GM23338 (cell line): ENCODE measurements around the gene NTMT2. TPM values are rescaled to one million over a fixed set of nuclear protein-coding genes. Genes with fewer than 3 reads are reported as not detected.

ENCODE experiments used
- ATAC-seq: fragments of 200-7000 bp; cut with Tn5 transposase; 3 replicates; pipeline ENCODE4 v1.9.1; 2020
- DNase-seq: peaks from one replicate; pipeline ENCODE4 v3.0.0-alpha.2; 2015; ENCODE audit warnings: low spot score
- H2AFZ ChIP-seq: fragments of 200-600 bp; sonication (generic); 2 replicates; pipeline ENCODE4 v1.8.0; 2016; ENCODE audit warnings: antibody characterized with exemption, mild to moderate bottlenecking, moderate library complexity
- H3F3A ChIP-seq: fragments of 200-600 bp; sonication (generic); replicated peaks from 2 replicates; pipeline ENCODE4 v1.8.0; 2017; ENCODE audit warnings: antibody characterized with exemption, mixed run types, low read depth
- H3K27ac ChIP-seq: fragments of 200-600 bp; sonication (generic); 2 replicates; pipeline ENCODE4 v1.6.1; 2016; ENCODE audit warnings: low read depth
- H3K27me3 ChIP-seq: fragments of 200-600 bp; sonication (generic); 2 replicates; pipeline ENCODE4 v1.8.0; 2016; ENCODE audit warnings: mild to moderate bottlenecking, mixed run types, moderate library complexity; ENCODE audit not compliant: insufficient read depth
- H3K36me3 ChIP-seq: fragments of 200-600 bp; sonication (generic); 2 replicates; pipeline ENCODE4 v1.8.0; 2016; ENCODE audit warnings: mild to moderate bottlenecking; ENCODE audit not compliant: insufficient read depth
- H3K4me1 ChIP-seq: fragments of 200-600 bp; sonication (generic); 2 replicates; pipeline ENCODE4 v1.8.0; 2016; ENCODE audit warnings: mild to moderate bottlenecking, moderate library complexity; ENCODE audit not compliant: insufficient read depth
- H3K4me2 ChIP-seq: fragments of 200-600 bp; sonication (generic); 2 replicates; pipeline ENCODE4 v1.7.1; 2017; ENCODE audit warnings: mixed run types
- H3K4me3 ChIP-seq: fragments of 200-600 bp; sonication (generic); 2 replicates; pipeline ENCODE4 v1.6.1; 2016; ENCODE audit warnings: mixed run types
- H3K79me2 ChIP-seq: fragments of 200-600 bp; sonication (generic); replicated peaks from 2 replicates; pipeline ENCODE4 v1.8.0; 2017; ENCODE audit warnings: mild to moderate bottlenecking; ENCODE audit not compliant: insufficient read depth
- H3K9me2 ChIP-seq: fragments of 200-600 bp; sonication (generic); 2 replicates; pipeline ENCODE4 v1.8.0; 2017; ENCODE audit not compliant: insufficient read depth
- H4K20me1 ChIP-seq: fragments of 200-600 bp; sonication (generic); replicated peaks from 2 replicates; pipeline ENCODE4 v1.8.0; 2017; ENCODE audit warnings: mild to moderate bottlenecking; ENCODE audit not compliant: insufficient read depth
- H3K27ac Mint-ChIP-seq: 2 replicates; pipeline ENCODE4 v1.8.0; 2020; ENCODE audit warnings: inconsistent platforms, mild to moderate bottlenecking, moderate library complexity, mixed read lengths
- H3K27me3 Mint-ChIP-seq: 3 replicates; pipeline ENCODE4 v1.8.0; 2022; ENCODE audit warnings: low read depth, mild to moderate bottlenecking, moderate library complexity, mixed read lengths, inconsistent platforms; ENCODE audit not compliant: insufficient read depth, poor library complexity
- H3K36me3 Mint-ChIP-seq: 3 replicates; pipeline ENCODE4 v1.8.0; 2021; ENCODE audit warnings: low read depth, mild to moderate bottlenecking, inconsistent platforms, moderate library complexity, mixed read lengths
- H3K4me1 Mint-ChIP-seq: 3 replicates; pipeline ENCODE4 v1.8.0; 2020; ENCODE audit warnings: mild to moderate bottlenecking, inconsistent platforms, mixed read lengths
- H3K4me3 Mint-ChIP-seq: 3 replicates; pipeline ENCODE4 v1.8.0; 2021; ENCODE audit warnings: moderate library complexity, mild to moderate bottlenecking, inconsistent platforms, mixed read lengths
- H3K9me3 Mint-ChIP-seq: 3 replicates; pipeline ENCODE4 v1.8.0; 2020; ENCODE audit warnings: moderate library complexity, mild to moderate bottlenecking, inconsistent platforms, mixed read lengths
- CREB1 ChIP-seq: fragments of 250-450 bp; sonication (Bioruptor Pico); IDR thresholded peaks from 2 replicates; pipeline ENCODE4 v1.5.0; 2020; ENCODE audit warnings: low read depth, mild to moderate bottlenecking, moderate library complexity
- CTCF ChIP-seq, 2 experiments: fragments of 200-600 bp in 1 of 2; sonication (generic) in 1 of 2; conservative IDR thresholded peaks; 2 replicates each; pipeline versions ENCODE4 v1.5.1 to v1.6.1; 2016 to 2017; ENCODE audit warnings: antibody characterized with exemption in 2 of 2, low read depth in 2 of 2, mild to moderate bottlenecking in 2 of 2, moderate library complexity in 1 of 2
- ETS1 ChIP-seq: IDR thresholded peaks from 2 replicates; pipeline ENCODE4 v1.6.1; 2016; ENCODE audit warnings: antibody characterized with exemption
- EZH2 ChIP-seq: fragments of 200-600 bp; sonication (generic); IDR thresholded peaks from one replicate; pipeline ENCODE4 v1.8.0; 2017; ENCODE audit warnings: antibody characterized with exemption, mild to moderate bottlenecking, low read depth; ENCODE audit not compliant: unreplicated experiment
- EZH2phosphoT487 ChIP-seq: fragments of 200-600 bp; sonication (generic); IDR thresholded peaks from one replicate; pipeline ENCODE4 v1.8.1; 2018; ENCODE audit warnings: antibody characterized with exemption; ENCODE audit not compliant: unreplicated experiment
- JUNB ChIP-seq: IDR thresholded peaks from one replicate; pipeline ENCODE4 v1.6.1; 2016; ENCODE audit warnings: antibody characterized with exemption; ENCODE audit not compliant: unreplicated experiment
- NANOG ChIP-seq: IDR thresholded peaks from 2 replicates; pipeline ENCODE4 v1.6.1; 2016; ENCODE audit warnings: antibody characterized with exemption, borderline replicate concordance
- POLR2AphosphoS5 ChIP-seq: IDR thresholded peaks from 2 replicates; pipeline ENCODE4 v1.6.1; 2016; ENCODE audit warnings: antibody characterized with exemption, low read depth
- STAT1 ChIP-seq: IDR thresholded peaks from one replicate; pipeline ENCODE4 v1.6.1; 2016; ENCODE audit warnings: antibody characterized with exemption; ENCODE audit not compliant: unreplicated experiment
- ZNF114 ChIP-seq: fragments of 250-450 bp; sonication (Bioruptor Pico); IDR thresholded peaks from 2 replicates; pipeline ENCODE4 v1.5.0; 2020; ENCODE audit warnings: mild to moderate bottlenecking, moderate library complexity
- ZNF331 ChIP-seq: fragments of 250-450 bp; sonication (Bioruptor Pico); IDR thresholded peaks from 2 replicates; pipeline ENCODE4 v1.5.0; 2020; ENCODE audit warnings: low read depth, mild to moderate bottlenecking, moderate library complexity
- polyA plus RNA-seq: library from polyadenylated mRNA; unstranded; fragments of >200 nt; fragmentation: Nextera tagmentation; extraction: Ambion mirVana; gene quantifications from 2 replicates; pipeline ENCODE4 v1.2.1, GENCODE V29; 2016
- total RNA-seq: library from RNA; depleted of rRNA; stranded (reverse); fragments of >200 nt; shearing (Covaris generic); gene quantifications from 2 replicates; pipeline ENCODE4 v1.2.3, GENCODE V29; 2014
- TF ChIP-seq, protein P1 (sequence below): IDR thresholded peaks from one replicate; pipeline ENCODE4 v1.6.1; 2018; ENCODE audit warnings: antibody characterized with exemption; ENCODE audit not compliant: unreplicated experiment

The NTMT2 gene
- total and polyA plus RNA-seq, 2 experiments from 2014 or later, result 0.48 TPM; not detected in 1

GRCh38 chr1:170176772-170177171 lies 31.0 kb downstream of the NTMT2 start:
- no peaks in the 10 kb centered on the region for H3K4me1 Mint-ChIP-seq
- H3K79me2 ChIP-seq, result no peaks in the 10 kb centered on the region
- H3K9me3 Mint-ChIP-seq, result peaks cover 9% of the 10 kb centered on the region; the same call in 2 of the 3 replicates
- H3K4me3 ChIP-seq, result no peak overlapping the region
- no peaks in the 10 kb centered on the region for H3F3A ChIP-seq
- ATAC-seq (no peak), DNase-seq (no peak)
- TF ChIP-seq, protein P1, sequence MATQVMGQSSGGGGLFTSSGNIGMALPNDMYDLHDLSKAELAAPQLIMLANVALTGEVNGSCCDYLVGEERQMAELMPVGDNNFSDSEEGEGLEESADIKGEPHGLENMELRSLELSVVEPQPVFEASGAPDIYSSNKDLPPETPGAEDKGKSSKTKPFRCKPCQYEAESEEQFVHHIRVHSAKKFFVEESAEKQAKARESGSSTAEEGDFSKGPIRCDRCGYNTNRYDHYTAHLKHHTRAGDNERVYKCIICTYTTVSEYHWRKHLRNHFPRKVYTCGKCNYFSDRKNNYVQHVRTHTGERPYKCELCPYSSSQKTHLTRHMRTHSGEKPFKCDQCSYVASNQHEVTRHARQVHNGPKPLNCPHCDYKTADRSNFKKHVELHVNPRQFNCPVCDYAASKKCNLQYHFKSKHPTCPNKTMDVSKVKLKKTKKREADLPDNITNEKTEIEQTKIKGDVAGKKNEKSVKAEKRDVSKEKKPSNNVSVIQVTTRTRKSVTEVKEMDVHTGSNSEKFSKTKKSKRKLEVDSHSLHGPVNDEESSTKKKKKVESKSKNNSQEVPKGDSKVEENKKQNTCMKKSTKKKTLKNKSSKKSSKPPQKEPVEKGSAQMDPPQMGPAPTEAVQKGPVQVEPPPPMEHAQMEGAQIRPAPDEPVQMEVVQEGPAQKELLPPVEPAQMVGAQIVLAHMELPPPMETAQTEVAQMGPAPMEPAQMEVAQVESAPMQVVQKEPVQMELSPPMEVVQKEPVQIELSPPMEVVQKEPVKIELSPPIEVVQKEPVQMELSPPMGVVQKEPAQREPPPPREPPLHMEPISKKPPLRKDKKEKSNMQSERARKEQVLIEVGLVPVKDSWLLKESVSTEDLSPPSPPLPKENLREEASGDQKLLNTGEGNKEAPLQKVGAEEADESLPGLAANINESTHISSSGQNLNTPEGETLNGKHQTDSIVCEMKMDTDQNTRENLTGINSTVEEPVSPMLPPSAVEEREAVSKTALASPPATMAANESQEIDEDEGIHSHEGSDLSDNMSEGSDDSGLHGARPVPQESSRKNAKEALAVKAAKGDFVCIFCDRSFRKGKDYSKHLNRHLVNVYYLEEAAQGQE, result no peak
- TF ChIP-seq ZNF114 (no peak), ETS1 (no peak), EZH2 (no peak), EZH2phosphoT487 (no peak), POLR2AphosphoS5 (no peak), JUNB (no peak), ZNF331 (CRISPR knock-in tag) (no peak), NANOG (no peak)
- H3K4me2 ChIP-seq, result no peak overlapping the region
- H3K9me2 ChIP-seq, result 0 out of 2 replicates have a peak, but pooled peaks cover 8% of the 10 kb centered on the region
- H3K4me3 Mint-ChIP-seq, result no peak overlapping the region
- no peaks in the 10 kb centered on the region for H3K36me3 ChIP-seq
- no peaks in the 10 kb centered on the region for H3K4me1 ChIP-seq
- no peaks in the 10 kb centered on the region for H3K27me3 ChIP-seq
- H3K36me3 Mint-ChIP-seq, result no peaks in the 10 kb centered on the region
- H3K27me3 Mint-ChIP-seq, result no peaks in the 10 kb centered on the region
- no peak overlapping the region for H3K27ac ChIP-seq
- H3K27ac Mint-ChIP-seq, result no peak overlapping the region
- no peak overlapping the region for H2AFZ ChIP-seq
- H4K20me1 ChIP-seq, result no peaks in the 10 kb centered on the region

- no peak for DNase-seq
- Histone ChIP-seq H3K4me2 (no peak overlapping the region), H3K27me3 (no peaks in the 10 kb centered on the region)
- TF ChIP-seq POLR2AphosphoS5 (no peak), CREB1 (CRISPR knock-in tag) (no peak), EZH2phosphoT487 (no peak), EZH2 (no peak), STAT1 (no peak), ETS1 (no peak), CTCF (conservative IDR thresholded peaks at IDR 0.05; ENCODE audit: low read depth in 2 of 2) (no peak), ZNF114 (no peak)
- TF ChIP-seq, protein P1, result no peak
Observed at GRCh38 chr1:170182442-170182841, 36.7 kb downstream of the NTMT2 start.

More at GRCh38 chr1:170182442-170182841, 36.7 kb downstream of the NTMT2 start:
- Histone ChIP-seq H4K20me1 (no peaks in the 10 kb centered on the region), H3F3A (no peaks in the 10 kb centered on the region), H2AFZ (no peak overlapping the region), H3K4me1 (no peaks in the 10 kb centered on the region), H3K4me3 (no peak overlapping the region), H3K79me2 (no peaks in the 10 kb centered on the region), H3K36me3 (no peaks in the 10 kb centered on the region), H3K9me2 (0 out of 2 replicates have a peak, but pooled peaks cover 4% of the 10 kb centered on the region), H3K27ac (no peak overlapping the region)
- no peaks in the 10 kb centered on the region; the same call in 2 of the 3 replicates for H3K36me3 Mint-ChIP-seq
- H3K4me3 Mint-ChIP-seq, result no peak overlapping the region
- no peaks in the 10 kb centered on the region for H3K9me3 Mint-ChIP-seq
- peaks cover 2% of the 10 kb centered on the region for H3K27me3 Mint-ChIP-seq
- H3K4me1 Mint-ChIP-seq, result no peaks in the 10 kb centered on the region
- ATAC-seq, result no peak
- no peak overlapping the region for H3K27ac Mint-ChIP-seq
